ENCODE results near the gene LCE1B.

Gene LCE1B

GRCh38 chr1:152811050-152811449, 721 bp upstream of the LCE1B start:
- TF ChIP-seq ZFP30 (CRISPR knock-in tag; IDR thresholded peaks at IDR 0.05) (no peak), ZFP3 (CRISPR knock-in tag; IDR thresholded peaks at IDR 0.05) (no peak), CSRNP3 (CRISPR knock-in tag; IDR thresholded peaks at IDR 0.05) (no peak), OSR1 (CRISPR knock-in tag; IDR thresholded peaks at IDR 0.05) (no peak), ZNF565 (CRISPR knock-in tag; conservative IDR thresholded peaks at IDR 0.05; ENCODE audit: low read depth) (no peak), TSHZ2 (CRISPR knock-in tag; IDR thresholded peaks at IDR 0.05) (no peak), SNAI2 (CRISPR knock-in tag; IDR thresholded peaks at IDR 0.05) (no peak), ZNF70 (CRISPR knock-in tag; IDR thresholded peaks at IDR 0.05) (no peak), ZNF8 (CRISPR knock-in tag; IDR thresholded peaks at IDR 0.05) (no peak), PATZ1 (CRISPR knock-in tag; IDR thresholded peaks at IDR 0.05; ENCODE audit: borderline replicate concordance) (no peak), POU6F1 (CRISPR knock-in tag; IDR thresholded peaks at IDR 0.05; ENCODE audit: borderline replicate concordance, low read depth) (no peak), BACH2 (CRISPR knock-in tag; IDR thresholded peaks at IDR 0.05; ENCODE audit: borderline replicate concordance) (no peak), GLIS3 (CRISPR knock-in tag; IDR thresholded peaks at IDR 0.05) (no peak)
- no peak for ATAC-seq

GRCh38 chr1:152817309-152817708, 5.5 kb downstream of the LCE1B start:
- ATAC-seq, result no peak
- TF ChIP-seq CSDC2 (CRISPR knock-in tag; IDR thresholded peaks at IDR 0.05) (no peak), PATZ1 (CRISPR knock-in tag; IDR thresholded peaks at IDR 0.05; ENCODE audit: borderline replicate concordance) (no peak), POU6F1 (CRISPR knock-in tag; IDR thresholded peaks at IDR 0.05; ENCODE audit: borderline replicate concordance, low read depth) (no peak), OSR1 (CRISPR knock-in tag; IDR thresholded peaks at IDR 0.05) (no peak), ISL1 (CRISPR knock-in tag; IDR thresholded peaks at IDR 0.05) (no peak), ARNTL (CRISPR knock-in tag; IDR thresholded peaks at IDR 0.05; ENCODE audit: borderline replicate concordance, low read depth) (no peak), ZNF8 (CRISPR knock-in tag; IDR thresholded peaks at IDR 0.05) (no peak), CSRNP3 (CRISPR knock-in tag; IDR thresholded peaks at IDR 0.05) (no peak), TSHZ2 (CRISPR knock-in tag; IDR thresholded peaks at IDR 0.05) (no peak), ZC3H10 (CRISPR knock-in tag; IDR thresholded peaks at IDR 0.05) (no peak)

Measured in SK-N-SH treated with all-trans-retinoic acid at 6 μM for 48 hours (cell line).